Mesenchymal stem cell (in vitro differentiated cells and primary cell): Measurements from ENCODE around the gene SLC25A20.
"Not testable (repeated sequence)": the region's sequence is repeated elsewhere in the genome, so short reads cannot be mapped to it uniquely, and the experiment has no call there.

Experiments used
- DNase-seq: peaks from one replicate; pipeline ENCODE4 v3.0.0-alpha.2; 2013
- H2AFZ ChIP-seq: one replicate; pipeline ENCODE4 v1.6.1; 2013; ENCODE audit warnings: low read depth, mild to moderate bottlenecking, control low read depth, inconsistent platforms, low read length, moderate library complexity
- H2AK5ac ChIP-seq: 2 replicates; pipeline ENCODE4 v1.6.1; 2013; ENCODE audit warnings: low read length, moderate library complexity, mild to moderate bottlenecking, inconsistent platforms; ENCODE audit not compliant: severe bottlenecking
- H2BK120ac ChIP-seq: one replicate; pipeline ENCODE4 v1.6.1; 2013; ENCODE audit warnings: low read depth, mild to moderate bottlenecking, inconsistent platforms, low read length, moderate library complexity
- H2BK12ac ChIP-seq, 2 experiments: one replicate each; pipeline ENCODE4 v1.6.1; 2013; ENCODE audit warnings: inconsistent platforms in 2 of 2, low read length in 2 of 2, mild to moderate bottlenecking in 2 of 2, moderate library complexity in 2 of 2, control low read depth in 1 of 2
- H2BK15ac ChIP-seq: one replicate; pipeline ENCODE4 v1.6.1; 2013; ENCODE audit warnings: mild to moderate bottlenecking, low read depth, inconsistent platforms; ENCODE audit not compliant: poor library complexity, severe bottlenecking
- H2BK5ac ChIP-seq: 2 replicates; pipeline ENCODE4 v1.6.1; 2013; ENCODE audit warnings: low read depth, mild to moderate bottlenecking, low read length, control low read depth, inconsistent platforms; ENCODE audit not compliant: poor library complexity, severe bottlenecking
- H3K14ac ChIP-seq, 2 experiments: one replicate each; pipeline ENCODE4 v1.6.1; 2013; ENCODE audit warnings: inconsistent platforms in 2 of 2, low read length in 2 of 2, control low read depth in 1 of 2, mild to moderate bottlenecking in 1 of 2, moderate library complexity in 1 of 2
- H3K18ac ChIP-seq, 2 experiments: one replicate each; pipeline ENCODE4 v1.6.1; 2013; ENCODE audit warnings: inconsistent platforms in 2 of 2, low read length in 2 of 2, control low read depth in 1 of 2, low read depth in 1 of 2, mild to moderate bottlenecking in 1 of 2
- H3K23ac ChIP-seq, 2 experiments: one replicate each; pipeline ENCODE4 v1.6.1; 2013; ENCODE audit warnings: inconsistent platforms in 2 of 2, low read length in 2 of 2, mild to moderate bottlenecking in 2 of 2, moderate library complexity in 2 of 2, control low read depth in 1 of 2
- H3K27ac ChIP-seq: 2 replicates; pipeline ENCODE4 v1.5.1; 2013; ENCODE audit warnings: mild to moderate bottlenecking, moderate library complexity, low read length, control low read depth, inconsistent platforms; ENCODE audit not compliant: poor library complexity, severe bottlenecking
- H3K27me3 ChIP-seq, 2 experiments: 2 replicates each; pipeline versions ENCODE4 v1.6.1 to v1.7.0; 2013; ENCODE audit warnings: low read length in 2 of 2, mild to moderate bottlenecking in 2 of 2, moderate library complexity in 2 of 2, control low read depth in 1 of 2, inconsistent platforms in 1 of 2; ENCODE audit not compliant: control insufficient read depth in 1 of 2, insufficient read depth in 1 of 2
- H3K36me3 ChIP-seq, 2 experiments: 2 replicates each; pipeline versions ENCODE4 v1.6.1 to v1.7.0; 2013; ENCODE audit warnings: low read length in 2 of 2, control low read depth in 1 of 2, inconsistent platforms in 1 of 2, low read depth in 1 of 2, mild to moderate bottlenecking in 1 of 2; ENCODE audit not compliant: insufficient read depth in 2 of 2, control insufficient read depth in 1 of 2
- H3K4ac ChIP-seq, 2 experiments: one replicate each; pipeline ENCODE4 v1.6.1; 2013; ENCODE audit warnings: inconsistent platforms in 2 of 2, low read length in 2 of 2, mild to moderate bottlenecking in 2 of 2, moderate library complexity in 2 of 2, control low read depth in 1 of 2, low read depth in 1 of 2
- H3K4me1 ChIP-seq: 2 replicates; pipeline ENCODE4 v1.6.1; 2013; ENCODE audit warnings: low read depth, low read length, control low read depth; ENCODE audit not compliant: control insufficient read depth, insufficient read depth
- H3K4me2 ChIP-seq: 2 replicates; pipeline ENCODE4 v1.6.1; 2013; ENCODE audit warnings: low read length, mild to moderate bottlenecking, inconsistent platforms; ENCODE audit not compliant: poor library complexity, severe bottlenecking
- H3K4me3 ChIP-seq, 2 experiments: 2 replicates each; pipeline versions ENCODE4 v1.5.1 to v1.7.0; 2013; ENCODE audit warnings: low read length in 2 of 2, mild to moderate bottlenecking in 2 of 2, control low read depth in 1 of 2, low read depth in 1 of 2; ENCODE audit not compliant: insufficient read depth in 1 of 2
- H3K79me1 ChIP-seq: replicated peaks from 2 replicates; pipeline ENCODE4 v1.6.1; 2013; ENCODE audit warnings: mild to moderate bottlenecking, control low read depth, low read length, inconsistent platforms; ENCODE audit not compliant: poor library complexity, severe bottlenecking
- H3K9ac ChIP-seq: 2 replicates; pipeline ENCODE4 v1.7.0; 2013; ENCODE audit warnings: mild to moderate bottlenecking, low read length, moderate library complexity
- H3K9me3 ChIP-seq: 2 replicates; pipeline ENCODE4 v1.7.0; 2013; ENCODE audit warnings: mild to moderate bottlenecking, low read length; ENCODE audit not compliant: control insufficient read depth
- H4K8ac ChIP-seq: one replicate; pipeline ENCODE4 v1.6.1; 2013; ENCODE audit warnings: inconsistent platforms, mild to moderate bottlenecking, low read length, moderate library complexity
- H4K91ac ChIP-seq: one replicate; pipeline ENCODE4 v1.6.1; 2013; ENCODE audit warnings: mild to moderate bottlenecking, low read length, inconsistent platforms
- WGBS: methylation state at CpG from one replicate; pipeline ENCODE4 v1.1.7; 2013; ENCODE audit warnings: mixed read lengths; 5-methylcytosine and 5-hydroxymethylcytosine counted together

SLC25A20 gene

DNA sequence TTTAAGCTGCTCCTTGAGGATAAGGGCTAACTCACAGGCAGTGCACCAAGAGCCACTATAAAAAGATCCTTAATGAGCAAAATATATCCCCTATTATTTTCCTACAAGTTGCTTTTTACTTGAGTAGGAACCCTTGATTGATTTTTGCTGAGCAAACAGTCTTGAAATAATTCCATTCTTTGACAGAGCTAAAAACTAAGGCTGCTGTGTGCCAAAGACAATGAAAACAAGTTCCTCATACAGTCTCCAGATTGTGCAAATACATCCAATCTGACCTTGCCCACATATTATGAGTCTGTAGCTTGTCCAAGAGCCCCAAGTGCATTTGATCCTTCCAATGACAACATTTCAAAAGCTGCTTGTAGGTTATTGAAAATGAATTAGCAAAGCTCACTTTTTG lies 66.0 kb downstream of the SLC25A20 start:
- Histone ChIP-seq H3K27me3 (no peaks in the 10 kb centered on the region), H3K79me1 (peaks cover 18% of the 10 kb centered on the region), H2BK15ac (no peak overlapping the region), H3K4me2 (no peak overlapping the region), H2BK5ac (no peak overlapping the region), H2AK5ac (no peak overlapping the region), H3K4ac (no peak overlapping the region), H2AFZ (no peak overlapping the region), H3K18ac (no peak overlapping the region), H2BK120ac (no peak overlapping the region), H3K9ac (peak overlapping the region; percentile 22), H3K9me3 (no peaks in the 10 kb centered on the region), H3K14ac (no peak overlapping the region), H4K8ac (no peak overlapping the region), H4K91ac (no peak overlapping the region), H3K4me1 (peaks cover 2% of the 10 kb centered on the region), H3K36me3 (peaks cover 0 to 8% of the 10 kb centered on the region in 2 experiments), H3K4me3 (no peak overlapping the region), H2BK12ac (no peak overlapping the region), H3K23ac (no peak overlapping the region), H3K27ac (no peak overlapping the region)
- DNase-seq = no peak

- Histone ChIP-seq H2BK5ac (no peak overlapping the region), H2BK15ac (no peak overlapping the region), H3K27me3 (no peaks in the 10 kb centered on the region), H3K14ac (no peak overlapping the region), H4K91ac (no peak overlapping the region), H3K4me1 (peaks cover 2% of the 10 kb centered on the region), H3K36me3 (peaks cover 0 to 5% of the 10 kb centered on the region in 2 experiments), H4K8ac (no peak overlapping the region), H2AK5ac (no peak overlapping the region), H3K4ac (no peak overlapping the region), H3K4me2 (no peak overlapping the region), H3K18ac (no peak overlapping the region), H3K9ac (no peak overlapping the region), H3K27ac (no peak overlapping the region), H2AFZ (no peak overlapping the region), H3K79me1 (peaks cover 21% of the 10 kb centered on the region), H3K4me3 (no peak overlapping the region), H2BK120ac (no peak overlapping the region), H2BK12ac (no peak overlapping the region), H3K23ac (no peak overlapping the region), H3K9me3 (no peaks in the 10 kb centered on the region)
- 94% methylated on average over 4 of the region's 6 CpGs for WGBS
- no peak for DNase-seq
Observed at GRCh38 chr3:48830715-48831114, 68.0 kb downstream of the SLC25A20 start.

DNA sequence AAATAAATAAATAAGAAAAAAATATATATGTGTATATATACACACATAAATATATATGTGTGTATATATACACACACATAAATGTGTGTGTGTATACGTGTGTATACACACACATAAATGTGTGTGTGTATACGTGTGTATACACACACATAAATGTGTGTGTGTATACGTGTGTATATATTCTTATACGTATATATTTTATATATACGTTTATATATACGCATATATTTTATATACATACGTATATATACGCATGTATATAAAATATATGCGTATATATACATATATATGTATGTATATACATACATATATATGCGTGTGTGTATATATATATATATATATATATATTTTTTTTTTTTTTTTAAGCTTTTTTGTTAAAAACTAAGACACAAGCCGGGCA lies 69.2 kb downstream of the SLC25A20 start:
- H2BK12ac ChIP-seq, H3K4me1 ChIP-seq, H3K9me3 ChIP-seq, H2BK15ac ChIP-seq, H3K4me3 ChIP-seq, H2AK5ac ChIP-seq, H3K9ac ChIP-seq, H4K8ac ChIP-seq, H2AFZ ChIP-seq, H2BK5ac ChIP-seq, H3K4ac ChIP-seq, H3K4me2 ChIP-seq, H3K23ac ChIP-seq, DNase-seq, H3K14ac ChIP-seq, H3K27me3 ChIP-seq, H3K18ac ChIP-seq, H2BK120ac ChIP-seq, H3K36me3 ChIP-seq, H3K27ac ChIP-seq, H4K91ac ChIP-seq: not testable (repeated sequence)
- peaks cover 23% of the 10 kb centered on the region for H3K79me1 ChIP-seq
- WGBS = 100% methylated on average over 1 of the region's 11 CpGs

GRCh38 chr3:48827874-48828273 lies 70.8 kb downstream of the SLC25A20 start:
- not testable (repeated sequence) for H3K4me1 ChIP-seq, H3K4me3 ChIP-seq, H2AK5ac ChIP-seq, H3K9ac ChIP-seq, H3K27me3 ChIP-seq, H2BK15ac ChIP-seq, H3K14ac ChIP-seq, H3K36me3 ChIP-seq, H3K9me3 ChIP-seq, DNase-seq, H2BK5ac ChIP-seq, H3K4ac ChIP-seq, H4K8ac ChIP-seq, H2BK120ac ChIP-seq, H3K27ac ChIP-seq, H2AFZ ChIP-seq, H3K4me2 ChIP-seq, H2BK12ac ChIP-seq, H3K23ac ChIP-seq, H4K91ac ChIP-seq, H3K18ac ChIP-seq
- 96% methylated on average over 8 of the region's 10 CpGs for WGBS
- peaks cover 25% of the 10 kb centered on the region for H3K79me1 ChIP-seq
